ENCODE results near the gene PPM1E. TPM values are rescaled to one million over a fixed set of nuclear protein-coding genes. Genes with fewer than 3 reads are reported as not detected.
"Not testable (repeated sequence)": the region's sequence is repeated elsewhere in the genome, so short reads cannot be mapped to it uniquely, and the experiment has no call there.

PPM1E gene
- total RNA-seq, 1 donor from 2014 or later: 0.39 TPM

GRCh38 chr17:58947824-58948223 is 192.2 kb downstream of the PPM1E start:
- DNase-seq (ENCODE audit: low spot score): no peak

- not testable (repeated sequence) for DNase-seq (ENCODE audit: low spot score)
These were observed 198.7 kb downstream of the PPM1E start for GRCh38 chr17:58954358-58954757.

- no peak for DNase-seq (ENCODE audit: low spot score)
These were observed 201.5 kb downstream of the PPM1E start for GRCh38 chr17:58956997-58957724.

- DNase-seq (ENCODE audit: low spot score): not testable (repeated sequence)
These were observed 202.0 kb downstream of the PPM1E start for GRCh38 chr17:58957725-58958073.

- DNase-seq (ENCODE audit: low spot score): no peak
These were observed 204.4 kb downstream of the PPM1E start for GRCh38 chr17:58960068-58960467.

GRCh38 chr17:58965221-58965620 is 209.6 kb downstream of the PPM1E start:
- DNase-seq (ENCODE audit: low spot score): no peak

- DNase-seq (ENCODE audit: low spot score): no peak
These were observed 210.6 kb downstream of the PPM1E start for GRCh38 chr17:58966208-58966607.

- DNase-seq (ENCODE audit: low spot score): no peak
These were observed 212.9 kb downstream of the PPM1E start for GRCh38 chr17:58968426-58969061.

GRCh38 chr17:58969156-58969555 is 213.5 kb downstream of the PPM1E start:
- DNase-seq (ENCODE audit: low spot score): no peak

GRCh38 chr17:58969612-58970011 is 214.0 kb downstream of the PPM1E start:
- no peak for DNase-seq (ENCODE audit: low spot score)

- no peak for DNase-seq (ENCODE audit: low spot score)
These were observed 215.2 kb downstream of the PPM1E start for GRCh38 chr17:58970609-58971450.

GRCh38 chr17:58974354-58974753 is 218.7 kb downstream of the PPM1E start:
- no peak for DNase-seq (ENCODE audit: low spot score)

- DNase-seq (ENCODE audit: low spot score): no peak
These were observed 220.9 kb downstream of the PPM1E start for GRCh38 chr17:58976541-58976940.

GRCh38 chr17:58980706-58981481 is 225.2 kb downstream of the PPM1E start:
- DNase-seq (ENCODE audit: low spot score): no peak

- no peak for DNase-seq (ENCODE audit: low spot score)
These were observed 227.0 kb downstream of the PPM1E start for GRCh38 chr17:58982626-58983025.

- no peak for DNase-seq (ENCODE audit: low spot score)
These were observed 229.7 kb downstream of the PPM1E start for GRCh38 chr17:58985367-58985766.

GRCh38 chr17:58985971-58986370 is 230.3 kb downstream of the PPM1E start:
- no peak for DNase-seq (ENCODE audit: low spot score)

- DNase-seq (ENCODE audit: low spot score): no peak
These were observed 234.0 kb downstream of the PPM1E start for GRCh38 chr17:58989629-58990028.

- DNase-seq (ENCODE audit: low spot score): no peak
These were observed 236.2 kb downstream of the PPM1E start for GRCh38 chr17:58991718-58992331.

GRCh38 chr17:58993311-58993710 is 237.7 kb downstream of the PPM1E start:
- no peak for DNase-seq (ENCODE audit: low spot score)

- no peak for DNase-seq (ENCODE audit: low spot score)
These were observed 239.7 kb downstream of the PPM1E start for GRCh38 chr17:58995247-58995940.

Data from ureter (tissue), 1 donor.